GM12878 (cell line): ENCODE results near the gene CCT4. TPM values are rescaled to one million over a fixed set of nuclear protein-coding genes. Genes with fewer than 3 reads are reported as not detected.

Experiments used
- BCL3 ChIP-seq: IDR thresholded peaks from 2 replicates; pipeline ENCODE4 v1.6.1; 2011; ENCODE audit warnings: borderline replicate concordance, low read depth, mild to moderate bottlenecking, moderate library complexity, low read length; ENCODE audit not compliant: insufficient read depth, poor library complexity, severe bottlenecking
- CHD2 ChIP-seq: IDR thresholded peaks from 2 replicates; pipeline ENCODE4 v1.6.1; 2011; ENCODE audit warnings: low read depth, low read length, improper control_type of control experiment, borderline replicate concordance
- DPF2 ChIP-seq: fragments of 450-650 bp; IDR thresholded peaks from 2 replicates; pipeline ENCODE4 v1.6.1; 2017; ENCODE audit warnings: mild to moderate bottlenecking
- HCFC1 ChIP-seq: fragments of 150-350 bp; IDR thresholded peaks from 2 replicates; pipeline ENCODE4 v1.6.1; 2014; ENCODE audit warnings: low read length
- IKZF1 ChIP-seq: fragments of 450-650 bp; conservative IDR thresholded peaks from 2 replicates; pipeline ENCODE4 v1.6.1; 2017; ENCODE audit warnings: antibody characterized with exemption, mild to moderate bottlenecking
- NFIC ChIP-seq: IDR thresholded peaks from 2 replicates; pipeline ENCODE4 v1.6.1; 2012; ENCODE audit warnings: low read depth, mild to moderate bottlenecking, inconsistent platforms, low read length, moderate library complexity
- NKRF ChIP-seq: fragments of 450-650 bp; conservative IDR thresholded peaks from 2 replicates; pipeline ENCODE4 v1.6.1; 2017; ENCODE audit warnings: mild to moderate bottlenecking, moderate library complexity
- SMAD5 ChIP-seq: IDR thresholded peaks from 2 replicates; pipeline ENCODE4 v1.6.1; 2016; ENCODE audit warnings: antibody characterized with exemption, low read depth
- STAT3 ChIP-seq: IDR thresholded peaks from 2 replicates; pipeline ENCODE4 v1.6.1; 2011; ENCODE audit warnings: low read depth, low read length, improper control_type of control experiment
- polyA plus RNA-seq, 11 experiments: library from polyadenylated mRNA; depleted of rRNA in 4 of 11; unstranded in 6 of 11; stranded (reverse) in 5 of 11; fragments of >200 nt; fragmentation: Nextera tagmentation in 4 of 11; fragmentation: Illumina TruSeq in 1 of 11; extraction: Ambion mirVana in 4 of 11; extraction: Trizol in 1 of 11; gene quantifications; 1 replicate in 1 of 11; 2 replicates in 10 of 11; pipeline versions ENCODE4 v1.2.1 to v1.2.3, GENCODE V29; 2011 to 2016; ENCODE audit warnings: inconsistent platforms in 2 of 11, missing spikeins in 2 of 11, low read depth in 1 of 11
- total RNA-seq, 4 experiments: library from RNA; depleted of rRNA in 3 of 4; stranded (reverse); fragments of >200 nt in 3 of 4; fragmentation: Illumina TruSeq in 1 of 4; extraction: Trizol in 1 of 4; gene quantifications; 2 replicates each; pipeline versions ENCODE4 v1.2.1 to v1.2.3, GENCODE V29; 2013 to 2021
- TF ChIP-seq, protein P1 (sequence below): fragments of 450-650 bp; IDR thresholded peaks from 2 replicates; pipeline ENCODE4 v1.6.1; 2017; ENCODE audit warnings: borderline replicate concordance
- TF ChIP-seq, protein P2 (sequence below): fragments of 450-650 bp; formaldehyde crosslinking; IDR thresholded peaks from 2 replicates; pipeline ENCODE4 v1.4.0; 2020; ENCODE audit warnings: mild to moderate bottlenecking, moderate library complexity
- TF ChIP-seq, protein P3 (sequence below): fragments of 450-650 bp; IDR thresholded peaks from 2 replicates; pipeline ENCODE4 v1.6.1; 2018; ENCODE audit warnings: mild to moderate bottlenecking, low read depth, moderate library complexity; ENCODE audit not compliant: partially characterized antibody
- TF ChIP-seq, protein P4 (sequence below): IDR thresholded peaks from 2 replicates; pipeline ENCODE4 v1.6.1; 2011; ENCODE audit warnings: low read depth, low read length, improper control_type of control experiment, borderline replicate concordance
- TF ChIP-seq, protein P5 (sequence below): IDR thresholded peaks from 2 replicates; pipeline ENCODE4 v1.6.1; 2011; ENCODE audit warnings: borderline replicate concordance, low read depth, mild to moderate bottlenecking, moderate library complexity, mixed read lengths, low read length; ENCODE audit not compliant: insufficient read depth; ENCODE audit errors: extremely low read length

CCT4 gene
- total and polyA plus RNA-seq, 10 of the 15 experiments (the other 5 are each of a cell fraction or from before 2014, with no cell fraction given): 76.6 to 320 (median 211) TPM

GRCh38 chr2:61905372-61906185 lies 17.1 kb upstream of the CCT4 start, which contains the start of gene COMMD1 (continued):
- TF ChIP-seq NKRF: peak; percentile 82
- TF ChIP-seq SMAD5: peak; percentile 86; the same call in 1 of the 2 replicates
- TF ChIP-seq, protein P1, sequence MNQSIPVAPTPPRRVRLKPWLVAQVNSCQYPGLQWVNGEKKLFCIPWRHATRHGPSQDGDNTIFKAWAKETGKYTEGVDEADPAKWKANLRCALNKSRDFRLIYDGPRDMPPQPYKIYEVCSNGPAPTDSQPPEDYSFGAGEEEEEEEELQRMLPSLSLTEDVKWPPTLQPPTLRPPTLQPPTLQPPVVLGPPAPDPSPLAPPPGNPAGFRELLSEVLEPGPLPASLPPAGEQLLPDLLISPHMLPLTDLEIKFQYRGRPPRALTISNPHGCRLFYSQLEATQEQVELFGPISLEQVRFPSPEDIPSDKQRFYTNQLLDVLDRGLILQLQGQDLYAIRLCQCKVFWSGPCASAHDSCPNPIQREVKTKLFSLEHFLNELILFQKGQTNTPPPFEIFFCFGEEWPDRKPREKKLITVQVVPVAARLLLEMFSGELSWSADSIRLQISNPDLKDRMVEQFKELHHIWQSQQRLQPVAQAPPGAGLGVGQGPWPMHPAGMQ: no peak
- TF ChIP-seq, protein P2, sequence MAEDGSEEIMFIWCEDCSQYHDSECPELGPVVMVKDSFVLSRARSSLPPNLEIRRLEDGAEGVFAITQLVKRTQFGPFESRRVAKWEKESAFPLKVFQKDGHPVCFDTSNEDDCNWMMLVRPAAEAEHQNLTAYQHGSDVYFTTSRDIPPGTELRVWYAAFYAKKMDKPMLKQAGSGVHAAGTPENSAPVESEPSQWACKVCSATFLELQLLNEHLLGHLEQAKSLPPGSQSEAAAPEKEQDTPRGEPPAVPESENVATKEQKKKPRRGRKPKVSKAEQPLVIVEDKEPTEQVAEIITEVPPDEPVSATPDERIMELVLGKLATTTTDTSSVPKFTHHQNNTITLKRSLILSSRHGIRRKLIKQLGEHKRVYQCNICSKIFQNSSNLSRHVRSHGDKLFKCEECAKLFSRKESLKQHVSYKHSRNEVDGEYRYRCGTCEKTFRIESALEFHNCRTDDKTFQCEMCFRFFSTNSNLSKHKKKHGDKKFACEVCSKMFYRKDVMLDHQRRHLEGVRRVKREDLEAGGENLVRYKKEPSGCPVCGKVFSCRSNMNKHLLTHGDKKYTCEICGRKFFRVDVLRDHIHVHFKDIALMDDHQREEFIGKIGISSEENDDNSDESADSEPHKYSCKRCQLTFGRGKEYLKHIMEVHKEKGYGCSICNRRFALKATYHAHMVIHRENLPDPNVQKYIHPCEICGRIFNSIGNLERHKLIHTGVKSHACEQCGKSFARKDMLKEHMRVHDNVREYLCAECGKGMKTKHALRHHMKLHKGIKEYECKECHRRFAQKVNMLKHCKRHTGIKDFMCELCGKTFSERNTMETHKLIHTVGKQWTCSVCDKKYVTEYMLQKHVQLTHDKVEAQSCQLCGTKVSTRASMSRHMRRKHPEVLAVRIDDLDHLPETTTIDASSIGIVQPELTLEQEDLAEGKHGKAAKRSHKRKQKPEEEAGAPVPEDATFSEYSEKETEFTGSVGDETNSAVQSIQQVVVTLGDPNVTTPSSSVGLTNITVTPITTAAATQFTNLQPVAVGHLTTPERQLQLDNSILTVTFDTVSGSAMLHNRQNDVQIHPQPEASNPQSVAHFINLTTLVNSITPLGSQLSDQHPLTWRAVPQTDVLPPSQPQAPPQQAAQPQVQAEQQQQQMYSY (CRISPR knock-in tag): no peak
- TF ChIP-seq, protein P3, sequence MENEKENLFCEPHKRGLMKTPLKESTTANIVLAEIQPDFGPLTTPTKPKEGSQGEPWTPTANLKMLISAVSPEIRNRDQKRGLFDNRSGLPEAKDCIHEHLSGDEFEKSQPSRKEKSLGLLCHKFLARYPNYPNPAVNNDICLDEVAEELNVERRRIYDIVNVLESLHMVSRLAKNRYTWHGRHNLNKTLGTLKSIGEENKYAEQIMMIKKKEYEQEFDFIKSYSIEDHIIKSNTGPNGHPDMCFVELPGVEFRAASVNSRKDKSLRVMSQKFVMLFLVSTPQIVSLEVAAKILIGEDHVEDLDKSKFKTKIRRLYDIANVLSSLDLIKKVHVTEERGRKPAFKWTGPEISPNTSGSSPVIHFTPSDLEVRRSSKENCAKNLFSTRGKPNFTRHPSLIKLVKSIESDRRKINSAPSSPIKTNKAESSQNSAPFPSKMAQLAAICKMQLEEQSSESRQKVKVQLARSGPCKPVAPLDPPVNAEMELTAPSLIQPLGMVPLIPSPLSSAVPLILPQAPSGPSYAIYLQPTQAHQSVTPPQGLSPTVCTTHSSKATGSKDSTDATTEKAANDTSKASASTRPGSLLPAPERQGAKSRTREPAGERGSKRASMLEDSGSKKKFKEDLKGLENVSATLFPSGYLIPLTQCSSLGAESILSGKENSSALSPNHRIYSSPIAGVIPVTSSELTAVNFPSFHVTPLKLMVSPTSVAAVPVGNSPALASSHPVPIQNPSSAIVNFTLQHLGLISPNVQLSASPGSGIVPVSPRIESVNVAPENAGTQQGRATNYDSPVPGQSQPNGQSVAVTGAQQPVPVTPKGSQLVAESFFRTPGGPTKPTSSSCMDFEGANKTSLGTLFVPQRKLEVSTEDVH: no peak
- TF ChIP-seq, protein P4, sequence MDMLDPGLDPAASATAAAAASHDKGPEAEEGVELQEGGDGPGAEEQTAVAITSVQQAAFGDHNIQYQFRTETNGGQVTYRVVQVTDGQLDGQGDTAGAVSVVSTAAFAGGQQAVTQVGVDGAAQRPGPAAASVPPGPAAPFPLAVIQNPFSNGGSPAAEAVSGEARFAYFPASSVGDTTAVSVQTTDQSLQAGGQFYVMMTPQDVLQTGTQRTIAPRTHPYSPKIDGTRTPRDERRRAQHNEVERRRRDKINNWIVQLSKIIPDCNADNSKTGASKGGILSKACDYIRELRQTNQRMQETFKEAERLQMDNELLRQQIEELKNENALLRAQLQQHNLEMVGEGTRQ: no peak
- TF ChIP-seq CHD2: 0 out of 2 replicates have a peak, but pooled peaks have one; percentile 52
- TF ChIP-seq, protein P5, sequence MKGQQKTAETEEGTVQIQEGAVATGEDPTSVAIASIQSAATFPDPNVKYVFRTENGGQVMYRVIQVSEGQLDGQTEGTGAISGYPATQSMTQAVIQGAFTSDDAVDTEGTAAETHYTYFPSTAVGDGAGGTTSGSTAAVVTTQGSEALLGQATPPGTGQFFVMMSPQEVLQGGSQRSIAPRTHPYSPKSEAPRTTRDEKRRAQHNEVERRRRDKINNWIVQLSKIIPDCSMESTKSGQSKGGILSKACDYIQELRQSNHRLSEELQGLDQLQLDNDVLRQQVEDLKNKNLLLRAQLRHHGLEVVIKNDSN: peak; percentile 45
- peak; percentile 65 for TF ChIP-seq DPF2
- TF ChIP-seq NFIC: peak; percentile 47; the same call in 1 of the 2 replicates
- TF ChIP-seq STAT3: no peak
- peak; percentile 68 for TF ChIP-seq HCFC1
- peak; percentile 77 for TF ChIP-seq IKZF1
- TF ChIP-seq BCL3: no peak
